Measurements from ENCODE around the gene IDI1. TPM values are rescaled to one million over a fixed set of nuclear protein-coding genes. Genes with fewer than 3 reads are reported as not detected.

IDI1 gene
- total and polyA plus RNA-seq, 2 of the 13 experiments (the other 11 are each of a cell fraction or from before 2014, with no cell fraction given), result 44.4 to 145 TPM

GRCh38 chr10:1049425-1049958 lies 573 bp upstream of the IDI1 start (continued):
- TF ChIP-seq SALL2 (CRISPR knock-in tag; IDR thresholded peaks at IDR 0.05) (no peak), RAD21 (CRISPR knock-in tag; IDR thresholded peaks at IDR 0.05) (no peak), ZFY (CRISPR knock-in tag; IDR thresholded peaks at IDR 0.05) (no peak), ZMAT5 (CRISPR knock-in tag; IDR thresholded peaks at IDR 0.05; ENCODE audit: borderline replicate concordance, low read depth) (no peak), MIER3 (CRISPR knock-in tag; IDR thresholded peaks at IDR 0.05; ENCODE audit: borderline replicate concordance) (no peak), MTA3 (CRISPR knock-in tag; IDR thresholded peaks at IDR 0.05) (no peak), MEIS1 (CRISPR knock-in tag; IDR thresholded peaks at IDR 0.05; ENCODE audit: borderline replicate concordance) (no peak), ZNF557 (CRISPR knock-in tag; IDR thresholded peaks at IDR 0.05) (no peak), HMGA1 (CRISPR knock-in tag; conservative IDR thresholded peaks at IDR 0.05) (no peak), ZFP82 (CRISPR knock-in tag; IDR thresholded peaks at IDR 0.05; ENCODE audit: borderline replicate concordance) (no peak), ZNF768 (CRISPR knock-in tag; IDR thresholded peaks at IDR 0.05) (no peak), ARID2 (CRISPR knock-in tag; IDR thresholded peaks at IDR 0.05; ENCODE audit: borderline replicate concordance) (no peak), STAT6 (CRISPR knock-in tag; IDR thresholded peaks at IDR 0.05; ENCODE audit: borderline replicate concordance) (no peak), PCBP2 (optimal IDR thresholded peaks at IDR 0.05; ENCODE audit: low read depth, low read length, poor library complexity, severe bottlenecking) (no peak), DRAP1 (CRISPR knock-in tag; IDR thresholded peaks at IDR 0.05) (no peak), SP1 (IDR thresholded peaks at IDR 0.05) (no peak), SP1 (CRISPR knock-in tag; IDR thresholded peaks at IDR 0.05) (no peak), PHB2 (IDR thresholded peaks at IDR 0.05; ENCODE audit: partially characterized antibody) (no peak), KLF13 (CRISPR knock-in tag; IDR thresholded peaks at IDR 0.05) (no peak), NFE2 (CRISPR knock-in tag; IDR thresholded peaks at IDR 0.05) (no peak), ZNF180 (CRISPR knock-in tag; IDR thresholded peaks at IDR 0.05; ENCODE audit: borderline replicate concordance, low read depth) (no peak), TBL1XR1 (IDR thresholded peaks at IDR 0.05; ENCODE audit: borderline replicate concordance, low read length, partially characterized antibody) (no peak), PBX3 (CRISPR knock-in tag; IDR thresholded peaks at IDR 0.05; ENCODE audit: borderline replicate concordance) (no peak), SMAD9 (CRISPR knock-in tag; IDR thresholded peaks at IDR 0.05) (no peak), ZNF720 (CRISPR knock-in tag; IDR thresholded peaks at IDR 0.05) (no peak), PCBP1 (IDR thresholded peaks at IDR 0.05; ENCODE audit: borderline replicate concordance, low read depth, low read length) (no peak), ZNF607 (CRISPR knock-in tag; IDR thresholded peaks at IDR 0.05; ENCODE audit: borderline replicate concordance) (no peak), E2F1 (CRISPR knock-in tag; IDR thresholded peaks at IDR 0.05) (no peak)
